Stomach (tissue), 4 donors: ENCODE measurements around the gene KCTD3.

ENCODE experiments used
- CTCF ChIP-seq, 7 experiments: fragments of 450-650 bp in 4 of 7; fragments of 200-600 bp in 3 of 7; sonication (generic) in 3 of 7; IDR thresholded peaks; one replicate each; pipeline ENCODE4 v1.5.1; 2016 to 2019; ENCODE audit warnings: antibody characterized with exemption in 7 of 7, control low read depth in 2 of 7, mild to moderate bottlenecking in 1 of 7
- EP300 ChIP-seq: sonication (generic); formaldehyde crosslinking; IDR thresholded peaks from one replicate; pipeline ENCODE4 v1.6.1; 2017; ENCODE audit warnings: antibody characterized with exemption
- POLR2A ChIP-seq, 4 donors: fragments of 450-650 bp; IDR thresholded peaks; one replicate each; pipeline ENCODE4 v1.6.1; 2016; ENCODE audit warnings: antibody characterized with exemption in 4 of 4, control low read depth in 2 of 4, mild to moderate bottlenecking in 1 of 4, moderate library complexity in 1 of 4
- POLR2AphosphoS5 ChIP-seq, 3 donors: sonication (generic); formaldehyde crosslinking; IDR thresholded peaks; one replicate each; pipeline ENCODE4 v1.6.1; 2016; ENCODE audit warnings: antibody characterized with exemption in 3 of 3

DNA sequence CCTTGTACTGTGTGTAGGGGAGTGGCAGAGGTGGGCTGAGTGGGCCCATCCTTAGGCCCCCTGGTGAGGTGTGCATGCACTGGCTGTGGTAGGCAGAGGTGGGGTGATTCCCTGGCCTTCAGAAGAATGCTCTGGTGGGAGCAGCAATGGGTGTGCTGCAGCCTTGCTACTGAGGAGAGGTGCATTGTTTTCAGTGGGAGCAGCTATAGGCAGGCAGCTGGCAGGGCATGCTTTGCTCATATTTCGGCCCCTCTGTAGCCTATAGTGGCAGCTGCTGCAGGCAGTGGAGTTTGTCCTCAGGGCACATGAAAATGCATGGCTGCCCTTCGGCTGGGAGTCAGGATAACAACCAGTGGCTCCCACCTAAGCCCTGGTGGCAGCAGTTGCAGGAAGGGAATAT lies 10.1 kb upstream of the KCTD3 start:
- TF ChIP-seq POLR2A (IDR thresholded peaks at IDR 0.05) (no peak), CTCF (IDR thresholded peaks at IDR 0.05) (no peak), POLR2AphosphoS5 (IDR thresholded peaks at IDR 0.05) (no peak), EP300 (no peak)
